ENCODE results near the gene PRMT5.

Gene PRMT5

GRCh38 chr14:22877000-22877501, 52.1 kb downstream of the PRMT5 start:
- Histone ChIP-seq H4K8ac (ENCODE audit: low read depth, low read length) (no peak overlapping the region), H2BK5ac (ENCODE audit: low read length) (no peak overlapping the region), H3K36me3 (ENCODE audit: control insufficient read depth, insufficient read depth, low read length) (peaks cover 10% of the 10 kb centered on the region), H2BK120ac (ENCODE audit: low read depth, low read length) (no peak overlapping the region), H3K27me3 (ENCODE audit: insufficient read depth, low read length, poor library complexity) (no peaks in the 10 kb centered on the region), H3K56ac (ENCODE audit: low read length) (no peak overlapping the region), H3K79me1 (ENCODE audit: low read length) (peaks cover 2% of the 10 kb centered on the region), H3K79me2 (ENCODE audit: control insufficient read depth, insufficient read depth, low read length) (no peaks in the 10 kb centered on the region), H2AK5ac (ENCODE audit: low read length) (no peak overlapping the region), H3K4me2 (ENCODE audit: low read length) (no peak overlapping the region), H3K18ac (ENCODE audit: low read length) (no peak overlapping the region), H3K4me1 (ENCODE audit: control insufficient read depth, low read depth, low read length) (no peaks in the 10 kb centered on the region), H2BK15ac (replicated peaks; ENCODE audit: low read depth) (no peak overlapping the region), H3K4ac (ENCODE audit: low read depth, low read length) (no peak overlapping the region), H3K9ac (ENCODE audit: low read length) (no peak overlapping the region), H3K23ac (ENCODE audit: low read length) (no peak overlapping the region), H3K4me3 (ENCODE audit: low read length) (no peak overlapping the region), H3K27ac (ENCODE audit: low read depth, low read length) (no peak overlapping the region), H4K5ac (ENCODE audit: low read length) (no peak overlapping the region)
- DNase-seq = no peak
- no CpG with 5 or more reads among the region's 22 CpGs for WGBS (ENCODE audit: extremely low coverage, insufficient coverage, low lambda C conversion rate)

GRCh38 chr14:22875748-22876319, 53.3 kb downstream of the PRMT5 start:
- Histone ChIP-seq H3K9ac (ENCODE audit: low read length) (no peak overlapping the region), H3K4me3 (ENCODE audit: low read length) (no peak overlapping the region), H3K4me1 (ENCODE audit: control insufficient read depth, low read depth, low read length) (no peaks in the 10 kb centered on the region), H3K27ac (ENCODE audit: low read depth, low read length) (no peak overlapping the region), H3K56ac (ENCODE audit: low read length) (no peak overlapping the region), H3K36me3 (ENCODE audit: control insufficient read depth, insufficient read depth, low read length) (peaks cover 10% of the 10 kb centered on the region), H2BK120ac (ENCODE audit: low read depth, low read length) (no peak overlapping the region), H3K79me2 (ENCODE audit: control insufficient read depth, insufficient read depth, low read length) (no peaks in the 10 kb centered on the region), H3K23ac (ENCODE audit: low read length) (no peak overlapping the region), H4K5ac (ENCODE audit: low read length) (no peak overlapping the region), H3K27me3 (ENCODE audit: insufficient read depth, low read length, poor library complexity) (no peaks in the 10 kb centered on the region), H3K4me2 (ENCODE audit: low read length) (no peak overlapping the region), H2BK15ac (replicated peaks; ENCODE audit: low read depth) (no peak overlapping the region), H3K4ac (ENCODE audit: low read depth, low read length) (no peak overlapping the region), H3K79me1 (ENCODE audit: low read length) (peaks cover 2% of the 10 kb centered on the region), H2AK5ac (ENCODE audit: low read length) (no peak overlapping the region), H2BK5ac (ENCODE audit: low read length) (no peak overlapping the region), H4K8ac (ENCODE audit: low read depth, low read length) (no peak overlapping the region), H3K18ac (ENCODE audit: low read length) (no peak overlapping the region)
- DNase-seq = no peak
- WGBS (ENCODE audit: extremely low coverage, insufficient coverage, low lambda C conversion rate) = no CpG with 5 or more reads among the region's 20 CpGs

DNA sequence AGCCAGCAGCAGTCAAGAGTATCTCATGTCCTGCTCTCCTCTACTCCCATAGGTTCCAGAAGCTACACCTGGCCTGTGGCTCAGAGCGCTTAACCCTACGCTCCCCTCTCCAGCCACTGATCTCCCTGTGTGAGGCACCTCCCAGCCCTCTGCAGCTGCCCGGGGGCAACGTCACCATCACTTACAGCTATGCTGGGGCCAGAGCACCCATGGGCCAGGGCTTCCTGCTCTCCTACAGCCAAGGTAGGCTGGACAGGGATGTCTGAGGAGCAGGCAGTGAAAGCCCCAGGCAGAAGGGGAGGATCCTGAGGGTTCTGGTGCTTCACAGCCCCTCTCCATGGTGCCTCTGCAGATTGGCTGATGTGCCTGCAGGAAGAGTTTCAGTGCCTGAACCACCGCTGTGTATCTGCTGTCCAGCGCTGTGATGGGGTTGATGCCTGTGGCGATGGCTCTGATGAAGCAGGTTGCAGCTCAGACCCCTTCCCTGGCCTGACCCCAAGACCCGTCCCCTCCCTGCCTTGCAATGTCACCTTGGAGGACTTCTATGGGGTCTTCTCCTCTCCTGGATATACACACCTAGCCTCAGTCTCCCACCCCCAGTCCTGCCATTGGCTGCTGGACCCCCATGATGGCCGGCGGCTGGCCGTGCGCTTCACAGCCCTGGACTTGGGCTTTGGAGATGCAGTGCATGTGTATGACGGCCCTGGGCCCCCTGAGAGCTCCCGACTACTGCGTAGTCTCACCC, 54.0 kb downstream of the PRMT5 start:
- Histone ChIP-seq H3K79me2 (ENCODE audit: control insufficient read depth, insufficient read depth, low read length) (no peaks in the 10 kb centered on the region), H2BK15ac (replicated peaks; ENCODE audit: low read depth) (no peak overlapping the region), H3K4me3 (ENCODE audit: low read length) (no peak overlapping the region), H4K5ac (ENCODE audit: low read length) (no peak overlapping the region), H2BK5ac (ENCODE audit: low read length) (no peak overlapping the region), H3K27me3 (ENCODE audit: insufficient read depth, low read length, poor library complexity) (no peaks in the 10 kb centered on the region), H3K56ac (ENCODE audit: low read length) (no peak overlapping the region), H3K36me3 (ENCODE audit: control insufficient read depth, insufficient read depth, low read length) (peaks cover 10% of the 10 kb centered on the region), H3K23ac (ENCODE audit: low read length) (no peak overlapping the region), H2BK120ac (ENCODE audit: low read depth, low read length) (no peak overlapping the region), H3K27ac (ENCODE audit: low read depth, low read length) (no peak overlapping the region), H3K79me1 (ENCODE audit: low read length) (peaks cover 2% of the 10 kb centered on the region), H3K4ac (ENCODE audit: low read depth, low read length) (no peak overlapping the region), H2AK5ac (ENCODE audit: low read length) (no peak overlapping the region), H3K18ac (ENCODE audit: low read length) (no peak overlapping the region), H3K4me2 (ENCODE audit: low read length) (no peak overlapping the region), H4K8ac (ENCODE audit: low read depth, low read length) (no peak overlapping the region), H3K4me1 (ENCODE audit: control insufficient read depth, low read depth, low read length) (no peaks in the 10 kb centered on the region), H3K9ac (ENCODE audit: low read length) (no peak overlapping the region)
- DNase-seq = no peak
- no CpG with 5 or more reads among the region's 15 CpGs for WGBS (ENCODE audit: extremely low coverage, insufficient coverage, low lambda C conversion rate)

DNA sequence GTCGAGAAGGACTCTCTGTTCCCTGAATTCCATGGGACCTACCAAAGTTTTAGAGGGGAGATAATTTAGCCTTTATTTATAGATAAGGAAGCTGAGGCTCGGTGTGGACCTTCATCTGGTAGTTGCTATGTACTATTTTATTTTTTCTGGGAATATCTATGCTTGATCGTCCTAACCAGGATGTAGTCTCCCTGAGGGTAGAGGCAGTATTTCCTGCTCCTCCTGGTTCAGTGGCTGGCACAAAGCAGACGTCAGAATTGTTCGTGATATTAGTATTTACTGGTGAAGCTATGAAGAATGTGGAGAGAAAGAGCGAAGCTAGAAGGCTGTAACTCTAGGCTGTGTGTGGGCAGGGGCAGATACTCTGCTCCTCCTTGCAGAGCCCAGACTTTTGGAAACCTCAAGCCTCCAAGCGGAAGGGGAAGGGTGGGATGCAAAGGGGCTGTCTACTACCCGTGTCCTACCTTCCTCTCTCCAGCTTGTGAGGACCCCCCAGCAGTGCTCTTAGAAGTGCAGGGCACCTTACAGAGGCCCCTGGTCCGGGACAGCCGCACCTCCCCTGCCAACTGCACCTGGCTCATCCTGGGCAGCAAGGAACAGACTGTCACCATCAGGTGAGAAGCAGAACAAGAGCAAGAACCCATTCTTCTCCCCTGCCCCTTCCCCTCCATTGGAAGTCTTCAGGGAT, 56.2 kb downstream of the PRMT5 start:
- H2AK5ac ChIP-seq (ENCODE audit: low read length) = no peak overlapping the region
- H3K4ac ChIP-seq (ENCODE audit: low read depth, low read length) = no peak overlapping the region
- no peak overlapping the region for H2BK15ac ChIP-seq (replicated peaks; ENCODE audit: low read depth)
- H3K79me1 ChIP-seq (ENCODE audit: low read length) = peaks cover 2% of the 10 kb centered on the region
- no peak overlapping the region for H4K8ac ChIP-seq (ENCODE audit: low read depth, low read length)
- H3K27ac ChIP-seq (ENCODE audit: low read depth, low read length) = no peak overlapping the region
- no peak overlapping the region for H3K18ac ChIP-seq (ENCODE audit: low read length)
- no peaks in the 10 kb centered on the region for H3K27me3 ChIP-seq (ENCODE audit: insufficient read depth, low read length, poor library complexity)
- peak overlapping the region; percentile 5 for H3K4me3 ChIP-seq (ENCODE audit: low read length)
- H3K56ac ChIP-seq (ENCODE audit: low read length) = peak overlapping the region; percentile 66
- peak overlapping the region; percentile 62 for H3K9ac ChIP-seq (ENCODE audit: low read length)
- no peaks in the 10 kb centered on the region for H3K79me2 ChIP-seq (ENCODE audit: control insufficient read depth, insufficient read depth, low read length)
- H3K4me1 ChIP-seq (ENCODE audit: control insufficient read depth, low read depth, low read length) = no peaks in the 10 kb centered on the region
- peak overlapping the region; percentile 23 for H3K4me2 ChIP-seq (ENCODE audit: low read length)
- no CpG with 5 or more reads among the region's 10 CpGs for WGBS (ENCODE audit: extremely low coverage, insufficient coverage, low lambda C conversion rate)
- no peak overlapping the region for H2BK5ac ChIP-seq (ENCODE audit: low read length)
- H2BK120ac ChIP-seq (ENCODE audit: low read depth, low read length) = no peak overlapping the region
- H3K36me3 ChIP-seq (ENCODE audit: control insufficient read depth, insufficient read depth, low read length) = peaks cover 9% of the 10 kb centered on the region
- no peak overlapping the region for H4K5ac ChIP-seq (ENCODE audit: low read length)
- no peak overlapping the region for H3K23ac ChIP-seq (ENCODE audit: low read length)
- DNase-seq = no peak

DNA sequence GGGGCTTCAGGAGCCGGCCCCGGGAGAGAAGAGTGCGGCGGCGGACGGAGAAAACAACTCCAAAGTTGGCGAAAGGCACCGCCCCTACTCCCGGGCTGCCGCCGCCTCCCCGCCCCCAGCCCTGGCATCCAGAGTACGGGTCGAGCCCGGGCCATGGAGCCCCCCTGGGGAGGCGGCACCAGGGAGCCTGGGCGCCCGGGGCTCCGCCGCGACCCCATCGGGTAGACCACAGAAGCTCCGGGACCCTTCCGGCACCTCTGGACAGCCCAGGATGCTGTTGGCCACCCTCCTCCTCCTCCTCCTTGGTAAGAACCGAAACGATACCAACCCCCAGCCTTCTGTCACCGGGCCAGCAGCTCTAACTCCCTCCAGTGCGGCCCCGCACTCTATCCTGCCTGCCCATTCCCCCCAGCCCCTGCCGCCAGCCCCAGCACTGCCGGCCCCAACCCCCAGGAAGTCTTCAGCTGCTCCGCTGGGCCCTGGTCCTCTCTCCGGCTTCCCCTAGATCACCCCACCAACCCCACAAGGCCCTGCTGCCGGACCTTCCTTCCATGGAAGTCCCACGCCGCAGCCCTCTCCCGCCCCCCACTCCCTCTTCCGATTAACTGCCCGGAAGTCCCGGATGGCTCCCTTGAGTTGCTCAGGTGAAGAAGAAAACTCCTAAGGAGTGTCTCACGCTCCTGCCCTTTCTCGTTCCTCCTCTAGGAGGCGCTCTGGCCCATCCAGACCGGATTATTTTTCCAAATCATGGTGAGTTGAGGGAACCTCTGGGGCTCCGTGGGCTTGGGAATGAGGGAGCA, 56.9 kb downstream of the PRMT5 start:
- H3K56ac ChIP-seq (ENCODE audit: low read length) = peak overlapping the region; percentile 96
- peak overlapping the region; percentile 95 for H3K4ac ChIP-seq (ENCODE audit: low read depth, low read length)
- peak overlapping the region; percentile 61 for H2BK15ac ChIP-seq (replicated peaks; ENCODE audit: low read depth)
- peak; percentile 97 for DNase-seq
- H3K4me2 ChIP-seq (ENCODE audit: low read length) = peak overlapping the region; percentile 77
- H3K27me3 ChIP-seq (ENCODE audit: insufficient read depth, low read length, poor library complexity) = no peaks in the 10 kb centered on the region
- no peaks in the 10 kb centered on the region for H3K4me1 ChIP-seq (ENCODE audit: control insufficient read depth, low read depth, low read length)
- H3K23ac ChIP-seq (ENCODE audit: low read length) = peak overlapping the region; percentile 89
- peak overlapping the region; percentile 43 for H4K8ac ChIP-seq (ENCODE audit: low read depth, low read length)
- H2BK5ac ChIP-seq (ENCODE audit: low read length) = peak overlapping the region; percentile 90
- H3K36me3 ChIP-seq (ENCODE audit: control insufficient read depth, insufficient read depth, low read length) = peaks cover 9% of the 10 kb centered on the region
- WGBS (ENCODE audit: extremely low coverage, insufficient coverage, low lambda C conversion rate) = no CpG with 5 or more reads among the region's 45 CpGs
- peaks cover 2% of the 10 kb centered on the region for H3K79me1 ChIP-seq (ENCODE audit: low read length)
- no peak overlapping the region for H4K5ac ChIP-seq (ENCODE audit: low read length)
- no peaks in the 10 kb centered on the region for H3K79me2 ChIP-seq (ENCODE audit: control insufficient read depth, insufficient read depth, low read length)
- H3K9ac ChIP-seq (ENCODE audit: low read length) = peak overlapping the region; percentile 97
- peak overlapping the region; percentile 94 for H3K4me3 ChIP-seq (ENCODE audit: low read length)
- H3K18ac ChIP-seq (ENCODE audit: low read length) = peak overlapping the region; percentile 97
- no peak overlapping the region for H2AK5ac ChIP-seq (ENCODE audit: low read length)
- peak overlapping the region; percentile 56 for H2BK120ac ChIP-seq (ENCODE audit: low read depth, low read length)
- H3K27ac ChIP-seq (ENCODE audit: low read depth, low read length) = peak overlapping the region; percentile 99

Data from mesendoderm (in vitro differentiated cells).